ENCODE measurements around the gene ANKS1B.
"Not testable (repeated sequence)": the region's sequence is repeated elsewhere in the genome, so short reads cannot be mapped to it uniquely, and the experiment has no call there.

Gene ANKS1B

DNA sequence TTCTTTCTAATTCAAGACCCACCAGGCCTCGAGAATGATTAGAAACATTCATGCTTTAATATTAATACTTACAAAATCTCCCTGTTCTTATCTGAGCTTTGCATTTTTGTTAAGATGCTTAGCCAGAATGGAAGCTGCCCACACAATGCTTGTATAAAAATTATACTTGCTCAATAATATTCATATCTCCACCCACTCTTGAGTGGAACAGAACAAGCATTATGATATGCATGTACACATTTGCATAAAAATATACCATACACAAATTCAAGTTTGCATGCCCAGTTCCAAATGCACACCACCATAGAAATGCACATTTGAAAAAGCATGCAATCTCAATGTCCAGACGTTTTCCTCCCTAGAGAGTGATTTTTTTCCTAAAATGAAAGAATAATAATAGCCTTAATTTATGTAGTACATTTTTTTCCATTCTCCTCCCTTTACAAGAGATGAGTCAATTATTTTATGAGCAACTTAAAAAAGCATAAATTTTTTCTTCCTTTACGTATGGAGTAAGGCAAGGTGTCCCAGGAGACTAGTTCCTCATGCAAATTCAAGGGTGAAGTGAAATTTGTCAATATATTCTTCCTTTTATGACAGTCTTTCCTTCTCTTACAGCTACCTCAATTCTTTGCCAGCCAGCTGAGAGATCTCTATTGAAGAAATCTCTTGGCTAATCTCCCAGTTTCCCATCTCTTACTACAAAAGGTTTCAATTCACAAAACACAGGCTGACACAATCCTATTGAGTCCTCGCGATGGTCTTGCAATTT lies 650.3 kb downstream of the ANKS1B start (continued):
- no peak for TF ChIP-seq PATZ1 (CRISPR knock-in tag; IDR thresholded peaks at IDR 0.05; ENCODE audit: borderline replicate concordance)

DNA sequence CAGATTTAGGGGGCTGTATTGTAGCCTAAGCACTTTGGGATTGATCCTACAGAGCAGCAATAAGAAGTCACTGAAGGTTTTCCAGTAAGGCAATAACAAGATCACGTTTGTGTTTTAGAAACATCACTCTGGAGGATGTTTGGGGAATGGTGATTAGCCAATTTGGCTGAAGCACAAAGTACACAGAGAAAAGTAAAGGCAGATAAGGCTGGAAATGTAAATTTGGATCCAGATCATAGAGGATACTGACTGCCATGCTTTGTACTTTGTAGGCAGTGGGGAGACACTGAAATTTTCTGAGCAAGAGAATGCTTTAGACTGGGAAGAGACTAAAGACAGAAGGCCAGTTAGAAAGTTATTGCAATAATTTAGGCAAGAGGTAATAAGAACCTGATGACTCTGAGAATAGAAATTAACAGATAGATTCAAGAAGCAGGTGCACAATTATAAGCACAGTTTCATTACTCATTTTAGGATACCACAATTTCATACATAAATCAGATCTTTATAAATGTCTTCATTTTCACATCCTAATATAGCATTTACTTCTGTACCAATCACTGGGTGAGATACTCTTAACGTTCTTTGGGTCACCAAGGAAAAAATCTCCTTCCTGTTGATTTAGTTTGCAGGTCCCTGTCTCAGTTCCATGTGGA lies 651.7 kb downstream of the ANKS1B start:
- ATAC-seq = no peak
- TF ChIP-seq ESRRG (CRISPR knock-in tag; IDR thresholded peaks at IDR 0.05) (no peak), ZNF8 (CRISPR knock-in tag; IDR thresholded peaks at IDR 0.05) (no peak), ZFP30 (CRISPR knock-in tag; IDR thresholded peaks at IDR 0.05) (no peak), SNAI2 (CRISPR knock-in tag; IDR thresholded peaks at IDR 0.05) (no peak), CSDC2 (CRISPR knock-in tag; IDR thresholded peaks at IDR 0.05) (no peak), ZFP3 (CRISPR knock-in tag; IDR thresholded peaks at IDR 0.05) (no peak), ARNTL (CRISPR knock-in tag; IDR thresholded peaks at IDR 0.05; ENCODE audit: borderline replicate concordance, low read depth) (no peak), RARB (CRISPR knock-in tag; IDR thresholded peaks at IDR 0.05) (no peak), ZNF70 (CRISPR knock-in tag; IDR thresholded peaks at IDR 0.05) (no peak), TOX (CRISPR knock-in tag; IDR thresholded peaks at IDR 0.05; ENCODE audit: borderline replicate concordance) (no peak), GLIS3 (CRISPR knock-in tag; IDR thresholded peaks at IDR 0.05) (no peak), PPARA (CRISPR knock-in tag; IDR thresholded peaks at IDR 0.05; ENCODE audit: borderline replicate concordance) (no peak)
- TF ChIP-seq, protein P1, sequence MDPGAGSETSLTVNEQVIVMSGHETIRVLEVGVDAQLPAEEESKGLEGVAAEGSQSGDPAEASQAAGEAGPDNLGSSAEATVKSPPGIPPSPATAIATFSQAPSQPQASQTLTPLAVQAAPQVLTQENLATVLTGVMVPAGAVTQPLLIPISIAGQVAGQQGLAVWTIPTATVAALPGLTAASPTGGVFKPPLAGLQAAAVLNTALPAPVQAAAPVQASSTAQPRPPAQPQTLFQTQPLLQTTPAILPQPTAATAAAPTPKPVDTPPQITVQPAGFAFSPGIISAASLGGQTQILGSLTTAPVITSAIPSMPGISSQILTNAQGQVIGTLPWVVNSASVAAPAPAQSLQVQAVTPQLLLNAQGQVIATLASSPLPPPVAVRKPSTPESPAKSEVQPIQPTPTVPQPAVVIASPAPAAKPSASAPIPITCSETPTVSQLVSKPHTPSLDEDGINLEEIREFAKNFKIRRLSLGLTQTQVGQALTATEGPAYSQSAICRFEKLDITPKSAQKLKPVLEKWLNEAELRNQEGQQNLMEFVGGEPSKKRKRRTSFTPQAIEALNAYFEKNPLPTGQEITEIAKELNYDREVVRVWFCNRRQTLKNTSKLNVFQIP (CRISPR knock-in tag; IDR thresholded peaks at IDR 0.05; ENCODE audit: borderline replicate concordance, low read depth) = no peak
- TF ChIP-seq, protein P2, sequence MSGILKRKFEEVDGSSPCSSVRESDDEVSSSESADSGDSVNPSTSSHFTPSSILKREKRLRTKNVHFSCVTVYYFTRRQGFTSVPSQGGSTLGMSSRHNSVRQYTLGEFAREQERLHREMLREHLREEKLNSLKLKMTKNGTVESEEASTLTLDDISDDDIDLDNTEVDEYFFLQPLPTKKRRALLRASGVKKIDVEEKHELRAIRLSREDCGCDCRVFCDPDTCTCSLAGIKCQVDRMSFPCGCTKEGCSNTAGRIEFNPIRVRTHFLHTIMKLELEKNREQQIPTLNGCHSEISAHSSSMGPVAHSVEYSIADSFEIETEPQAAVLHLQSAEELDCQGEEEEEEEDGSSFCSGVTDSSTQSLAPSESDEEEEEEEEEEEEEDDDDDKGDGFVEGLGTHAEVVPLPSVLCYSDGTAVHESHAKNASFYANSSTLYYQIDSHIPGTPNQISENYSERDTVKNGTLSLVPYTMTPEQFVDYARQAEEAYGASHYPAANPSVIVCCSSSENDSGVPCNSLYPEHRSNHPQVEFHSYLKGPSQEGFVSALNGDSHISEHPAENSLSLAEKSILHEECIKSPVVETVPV (CRISPR knock-in tag; IDR thresholded peaks at IDR 0.05) = no peak
- TF ChIP-seq, protein P3, sequence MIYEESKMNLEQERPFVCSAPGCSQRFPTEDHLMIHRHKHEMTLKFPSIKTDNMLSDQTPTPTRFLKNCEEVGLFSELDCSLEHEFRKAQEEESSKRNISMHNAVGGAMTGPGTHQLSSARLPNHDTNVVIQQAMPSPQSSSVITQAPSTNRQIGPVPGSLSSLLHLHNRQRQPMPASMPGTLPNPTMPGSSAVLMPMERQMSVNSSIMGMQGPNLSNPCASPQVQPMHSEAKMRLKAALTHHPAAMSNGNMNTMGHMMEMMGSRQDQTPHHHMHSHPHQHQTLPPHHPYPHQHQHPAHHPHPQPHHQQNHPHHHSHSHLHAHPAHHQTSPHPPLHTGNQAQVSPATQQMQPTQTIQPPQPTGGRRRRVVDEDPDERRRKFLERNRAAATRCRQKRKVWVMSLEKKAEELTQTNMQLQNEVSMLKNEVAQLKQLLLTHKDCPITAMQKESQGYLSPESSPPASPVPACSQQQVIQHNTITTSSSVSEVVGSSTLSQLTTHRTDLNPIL (CRISPR knock-in tag; IDR thresholded peaks at IDR 0.05; ENCODE audit: low read depth) = no peak

GRCh38 chr12:99330216-99330615 lies 654.5 kb downstream of the ANKS1B start:
- no peak for ATAC-seq
- TF ChIP-seq CSDC2 (CRISPR knock-in tag; IDR thresholded peaks at IDR 0.05) = no peak
- TF ChIP-seq, protein P3 (CRISPR knock-in tag; IDR thresholded peaks at IDR 0.05; ENCODE audit: low read depth) = no peak
- TF ChIP-seq TOX (CRISPR knock-in tag; IDR thresholded peaks at IDR 0.05; ENCODE audit: borderline replicate concordance) = no peak
- TF ChIP-seq SNAI2 (CRISPR knock-in tag; IDR thresholded peaks at IDR 0.05) = no peak
- TF ChIP-seq ZNF8 (CRISPR knock-in tag; IDR thresholded peaks at IDR 0.05) = no peak
- no peak for TF ChIP-seq ZFP3 (CRISPR knock-in tag; IDR thresholded peaks at IDR 0.05)
- no peak for TF ChIP-seq ARNTL (CRISPR knock-in tag; IDR thresholded peaks at IDR 0.05; ENCODE audit: borderline replicate concordance, low read depth)
- no peak for TF ChIP-seq BACH2 (CRISPR knock-in tag; IDR thresholded peaks at IDR 0.05; ENCODE audit: borderline replicate concordance)
- no peak for TF ChIP-seq PPARA (CRISPR knock-in tag; IDR thresholded peaks at IDR 0.05; ENCODE audit: borderline replicate concordance)
- no peak for TF ChIP-seq ISL1 (CRISPR knock-in tag; IDR thresholded peaks at IDR 0.05)
- no peak for TF ChIP-seq TCF4 (CRISPR knock-in tag; IDR thresholded peaks at IDR 0.05; ENCODE audit: borderline replicate concordance)
- no peak for TF ChIP-seq GLIS3 (CRISPR knock-in tag; IDR thresholded peaks at IDR 0.05)
- TF ChIP-seq, protein P1 (CRISPR knock-in tag; IDR thresholded peaks at IDR 0.05; ENCODE audit: borderline replicate concordance, low read depth) = no peak
- TF ChIP-seq, protein P4, sequence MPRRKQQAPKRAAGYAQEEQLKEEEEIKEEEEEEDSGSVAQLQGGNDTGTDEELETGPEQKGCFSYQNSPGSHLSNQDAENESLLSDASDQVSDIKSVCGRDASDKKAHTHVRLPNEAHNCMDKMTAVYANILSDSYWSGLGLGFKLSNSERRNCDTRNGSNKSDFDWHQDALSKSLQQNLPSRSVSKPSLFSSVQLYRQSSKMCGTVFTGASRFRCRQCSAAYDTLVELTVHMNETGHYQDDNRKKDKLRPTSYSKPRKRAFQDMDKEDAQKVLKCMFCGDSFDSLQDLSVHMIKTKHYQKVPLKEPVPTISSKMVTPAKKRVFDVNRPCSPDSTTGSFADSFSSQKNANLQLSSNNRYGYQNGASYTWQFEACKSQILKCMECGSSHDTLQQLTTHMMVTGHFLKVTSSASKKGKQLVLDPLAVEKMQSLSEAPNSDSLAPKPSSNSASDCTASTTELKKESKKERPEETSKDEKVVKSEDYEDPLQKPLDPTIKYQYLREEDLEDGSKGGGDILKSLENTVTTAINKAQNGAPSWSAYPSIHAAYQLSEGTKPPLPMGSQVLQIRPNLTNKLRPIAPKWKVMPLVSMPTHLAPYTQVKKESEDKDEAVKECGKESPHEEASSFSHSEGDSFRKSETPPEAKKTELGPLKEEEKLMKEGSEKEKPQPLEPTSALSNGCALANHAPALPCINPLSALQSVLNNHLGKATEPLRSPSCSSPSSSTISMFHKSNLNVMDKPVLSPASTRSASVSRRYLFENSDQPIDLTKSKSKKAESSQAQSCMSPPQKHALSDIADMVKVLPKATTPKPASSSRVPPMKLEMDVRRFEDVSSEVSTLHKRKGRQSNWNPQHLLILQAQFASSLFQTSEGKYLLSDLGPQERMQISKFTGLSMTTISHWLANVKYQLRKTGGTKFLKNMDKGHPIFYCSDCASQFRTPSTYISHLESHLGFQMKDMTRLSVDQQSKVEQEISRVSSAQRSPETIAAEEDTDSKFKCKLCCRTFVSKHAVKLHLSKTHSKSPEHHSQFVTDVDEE (CRISPR knock-in tag; IDR thresholded peaks at IDR 0.05) = no peak
- TF ChIP-seq RARB (CRISPR knock-in tag; IDR thresholded peaks at IDR 0.05) = no peak
- TF ChIP-seq ZNF70 (CRISPR knock-in tag; IDR thresholded peaks at IDR 0.05) = no peak
- no peak for TF ChIP-seq ESRRG (CRISPR knock-in tag; IDR thresholded peaks at IDR 0.05)

DNA sequence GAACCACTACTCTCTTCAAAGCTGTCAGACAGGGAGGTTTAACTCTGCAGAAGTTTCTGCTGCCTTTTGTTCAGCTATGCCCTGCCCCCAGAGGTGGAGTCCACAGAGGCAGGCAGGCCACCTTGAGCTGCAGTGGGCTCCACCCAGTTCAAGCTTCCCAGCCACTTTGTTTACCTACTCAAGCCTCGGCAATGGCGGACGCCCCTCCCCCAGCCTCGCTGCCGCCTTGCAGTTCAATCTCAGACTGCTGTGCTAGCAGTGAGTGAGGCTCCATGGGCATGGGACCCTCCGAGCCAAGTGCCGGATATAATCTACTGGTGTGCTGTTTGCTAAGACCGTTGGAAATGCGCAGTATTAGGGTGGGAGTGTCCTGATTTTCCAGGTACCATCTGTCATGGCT lies 663.5 kb downstream of the ANKS1B start:
- not testable (repeated sequence) for ATAC-seq
